IMR-90 (cell line): Measurements from ENCODE around the gene ADGRA3. TPM values are rescaled to one million over a fixed set of nuclear protein-coding genes. Genes with fewer than 3 reads are reported as not detected.

Experiments used
- ATAC-seq: fragments of 200-7000 bp; cut with Tn5 transposase; 2 replicates; pipeline ENCODE4 v1.9.1; 2020; ENCODE audit warnings: low read depth, mild to moderate bottlenecking, moderate library complexity
- BruUV-seq: library from RNA; stranded (reverse); fragments of 400-500 nt; replicated peaks from 2 replicates; lab custom pipeline; 2021; lab: Mats Ljungman, UMichigan
- CTCF ChIA-PET: fragments of 300-600 bp; formaldehyde crosslinking; extraction: SDS; loops from one replicate; lab custom pipeline; 2021; ENCODE audit warnings: antibody characterized with exemption; lab: Yijun Ruan, JAX
- POLR2A ChIA-PET: fragments of 300-600 bp; sonication (Branson Sonifier 250); formaldehyde crosslinking; loops from one replicate; lab custom pipeline; 2022; ENCODE audit warnings: antibody characterized with exemption; ENCODE audit not compliant: unreplicated experiment; lab: Charles Lee
- DNase-seq: peaks from one replicate; pipeline ENCODE4 v3.0.0; 2013
- H2AFZ ChIP-seq: replicated peaks from 2 replicates; pipeline ENCODE3; 2013; ENCODE audit warnings: low read length, mild to moderate bottlenecking; ENCODE audit not compliant: poor library complexity
- H2AK5ac ChIP-seq: 2 replicates; pipeline ENCODE4 v1.6.1; 2013; ENCODE audit warnings: low read depth, low read length, inconsistent platforms
- H2AK9ac ChIP-seq: replicated peaks from 2 replicates; pipeline ENCODE3; 2013; ENCODE audit warnings: mild to moderate bottlenecking, low read depth, low read length, moderate library complexity; ENCODE audit not compliant: poor library complexity
- H2BK120ac ChIP-seq: 2 replicates; pipeline ENCODE4 v1.6.1; 2013; ENCODE audit warnings: low read depth, low read length, inconsistent platforms
- H2BK15ac ChIP-seq: 3 replicates; pipeline ENCODE4 v1.6.1; 2013; ENCODE audit warnings: low read depth, low read length, inconsistent platforms
- H2BK20ac ChIP-seq: 2 replicates; pipeline ENCODE4 v1.6.1; 2013; ENCODE audit warnings: low read depth, mild to moderate bottlenecking, inconsistent platforms, low read length, moderate library complexity
- H2BK5ac ChIP-seq: 2 replicates; pipeline ENCODE4 v1.6.1; 2013; ENCODE audit warnings: mild to moderate bottlenecking, low read depth, low read length, inconsistent platforms; ENCODE audit not compliant: poor library complexity, severe bottlenecking
- H3K14ac ChIP-seq: replicated peaks from 2 replicates; pipeline ENCODE4 v1.6.1; 2013; ENCODE audit warnings: low read depth, low read length, inconsistent platforms
- H3K18ac ChIP-seq: 2 replicates; pipeline ENCODE4 v1.6.1; 2013; ENCODE audit warnings: low read depth, low read length, control low read depth
- H3K23ac ChIP-seq: 2 replicates; pipeline ENCODE4 v1.6.1; 2013; ENCODE audit warnings: low read depth, low read length, inconsistent platforms
- H3K27ac ChIP-seq: 2 replicates; pipeline ENCODE4 v1.5.1; 2013; ENCODE audit warnings: mild to moderate bottlenecking, control low read depth, low read length; ENCODE audit not compliant: insufficient read depth
- H3K27me3 ChIP-seq: 2 replicates; pipeline ENCODE4 v1.6.1; 2013; ENCODE audit warnings: low read length; ENCODE audit not compliant: control insufficient read depth, insufficient read depth
- H3K36me3 ChIP-seq: 2 replicates; pipeline ENCODE4 v1.6.1; 2013; ENCODE audit warnings: low read length, mixed read lengths; ENCODE audit not compliant: control insufficient read depth, insufficient read depth
- H3K4ac ChIP-seq: 2 replicates; pipeline ENCODE4 v1.6.1; 2013; ENCODE audit warnings: low read depth, low read length, inconsistent platforms
- H3K4me1 ChIP-seq: 2 replicates; pipeline ENCODE4 v1.6.1; 2013; ENCODE audit warnings: low read length, mixed read lengths; ENCODE audit not compliant: control insufficient read depth, insufficient read depth
- H3K4me2 ChIP-seq: 2 replicates; pipeline ENCODE4 v1.6.1; 2013; ENCODE audit warnings: low read depth, mild to moderate bottlenecking, control low read depth, low read length, moderate library complexity
- H3K4me3 ChIP-seq: 2 replicates; pipeline ENCODE4 v1.5.1; 2013; ENCODE audit warnings: low read depth, mild to moderate bottlenecking, control low read depth, low read length, moderate library complexity; ENCODE audit not compliant: insufficient read depth
- H3K56ac ChIP-seq: 2 replicates; pipeline ENCODE4 v1.6.1; 2013; ENCODE audit warnings: low read length, inconsistent platforms; ENCODE audit not compliant: insufficient read depth; ENCODE audit errors: extremely low read depth
- H3K79me1 ChIP-seq, 2 experiments: 2 replicates each; pipeline ENCODE4 v1.6.1; 2013; ENCODE audit warnings: low read length in 2 of 2, inconsistent platforms in 1 of 2, low read depth in 1 of 2
- H3K9ac ChIP-seq: 2 replicates; pipeline ENCODE4 v1.6.1; 2013; ENCODE audit warnings: low read depth, low read length, control low read depth
- H3K9me1 ChIP-seq: 2 replicates; pipeline ENCODE4 v1.6.1; 2013; ENCODE audit warnings: low read length, inconsistent platforms; ENCODE audit not compliant: insufficient read depth
- H3K9me3 ChIP-seq: 2 replicates; pipeline ENCODE4 v1.6.1; 2013; ENCODE audit warnings: low read length; ENCODE audit not compliant: control insufficient read depth, insufficient read depth
- H4K20me1 ChIP-seq: 2 replicates; pipeline ENCODE4 v1.6.1; 2013; ENCODE audit warnings: low read length, inconsistent platforms; ENCODE audit not compliant: insufficient read depth
- H4K5ac ChIP-seq: 2 replicates; pipeline ENCODE4 v1.6.1; 2013; ENCODE audit warnings: mild to moderate bottlenecking, low read depth, low read length, control low read depth
- H4K8ac ChIP-seq, 2 experiments: 2 replicates each; pipeline ENCODE4 v1.6.1; 2013; ENCODE audit warnings: low read depth in 2 of 2, low read length in 2 of 2, control low read depth in 1 of 2, inconsistent platforms in 1 of 2
- H4K91ac ChIP-seq: 2 replicates; pipeline ENCODE4 v1.6.1; 2013; ENCODE audit warnings: low read depth, low read length, inconsistent platforms; ENCODE audit not compliant: insufficient read depth
- BHLHE40 ChIP-seq: fragments of 150-350 bp; IDR thresholded peaks from 2 replicates; pipeline ENCODE4 v1.6.1; 2016; ENCODE audit warnings: mild to moderate bottlenecking, low read depth, low read length
- CEBPB ChIP-seq: IDR thresholded peaks from 2 replicates; pipeline ENCODE4 v1.6.1; 2012; ENCODE audit warnings: low read depth, low read length, improper control_type of control experiment
- CHD1 ChIP-seq: IDR thresholded peaks from 2 replicates; pipeline ENCODE4 v1.6.1; 2012; ENCODE audit warnings: low read depth, low read length, improper control_type of control experiment
- CTCF ChIP-seq: conservative IDR thresholded peaks from 2 replicates; pipeline ENCODE4 v1.5.1; 2012; ENCODE audit warnings: mild to moderate bottlenecking, low read depth, low read length, improper control_type of control experiment
- FOS ChIP-seq: fragments of 150-350 bp; IDR thresholded peaks from 2 replicates; pipeline ENCODE4 v1.6.1; 2016; ENCODE audit warnings: low read depth, low read length
- MAFK ChIP-seq: IDR thresholded peaks from 2 replicates; pipeline ENCODE4 v1.6.1; 2012; ENCODE audit warnings: low read depth, low read length, improper control_type of control experiment
- MAZ ChIP-seq: IDR thresholded peaks from 2 replicates; pipeline ENCODE4 v1.6.1; 2012; ENCODE audit warnings: low read depth, mild to moderate bottlenecking, low read length, improper control_type of control experiment, moderate library complexity, borderline replicate concordance
- MXI1 ChIP-seq: IDR thresholded peaks from 2 replicates; pipeline ENCODE4 v1.6.1; 2012; ENCODE audit warnings: low read depth, mild to moderate bottlenecking, low read length, moderate library complexity, borderline replicate concordance
- NFE2L2 ChIP-seq: fragments of 150-350 bp; IDR thresholded peaks from 2 replicates; pipeline ENCODE4 v1.6.1; 2016; ENCODE audit warnings: low read depth, mild to moderate bottlenecking, low read length
- POLR2A ChIP-seq: IDR thresholded peaks from 2 replicates; pipeline ENCODE4 v1.6.1; 2012; ENCODE audit warnings: mild to moderate bottlenecking, low read depth, low read length
- RAD21 ChIP-seq: IDR thresholded peaks from 2 replicates; pipeline ENCODE4 v1.6.1; 2012; ENCODE audit warnings: low read length, improper control_type of control experiment
- RCOR1 ChIP-seq: IDR thresholded peaks from 2 replicates; pipeline ENCODE4 v1.6.1; 2012; ENCODE audit warnings: mild to moderate bottlenecking, low read length, improper control_type of control experiment; ENCODE audit not compliant: insufficient replicate concordance
- RFX5 ChIP-seq: IDR thresholded peaks from 2 replicates; pipeline ENCODE4 v1.8.0; 2012; ENCODE audit warnings: low read depth, mild to moderate bottlenecking, low read length, moderate library complexity
- SMC3 ChIP-seq: fragments of 150-350 bp; IDR thresholded peaks from 2 replicates; pipeline ENCODE4 v1.6.1; 2016; ENCODE audit warnings: low read depth, mild to moderate bottlenecking, antibody characterized with exemption, low read length, moderate library complexity
- USF2 ChIP-seq: fragments of 150-350 bp; IDR thresholded peaks from 2 replicates; pipeline ENCODE4 v1.6.1; 2017; ENCODE audit warnings: mild to moderate bottlenecking, antibody characterized with exemption, low read length, low read depth
- WGBS, 2 experiments: methylation state at CpG; one replicate each; pipeline versions ENCODE4 v1.1.5 to v1.1.7; 2013; ENCODE audit warnings: missing lambda C conversion rate in 2 of 2; ENCODE audit not compliant: insufficient read length in 1 of 2; ENCODE audit errors: extremely low coverage in 2 of 2; 5-methylcytosine and 5-hydroxymethylcytosine counted together
- dilution Hi-C: fragments of 300-500 bp; cut with HindIII; formaldehyde crosslinking; loops from one replicate; pipeline ENCODE4 v1.14.3; 2018; ENCODE audit warnings: low sequenced_read_pairs; ENCODE audit not compliant: unreplicated experiment
- in situ Hi-C: fragments of 300-500 bp; cut with MboI; formaldehyde crosslinking; loops from 3 replicates; pipeline ENCODE4 v1.14.3; 2019; ENCODE audit warnings: low sequenced_read_pairs, inconsistent platforms, mixed read lengths
- intact Hi-C: fragments of 100-400 bp; cut with micrococcal nuclease; formaldehyde crosslinking; loops from 2 replicates; pipeline ENCODE4 v1.10.0; 2022
- polyA plus RNA-seq, 3 experiments: library from polyadenylated mRNA; depleted of rRNA; stranded (reverse); fragments of >200 nt; gene quantifications; 2 replicates each; pipeline ENCODE4 v1.2.3, GENCODE V29; 2012; ENCODE audit warnings: low replicate concordance in 1 of 3
- total RNA-seq: library from RNA; depleted of rRNA; stranded (reverse); fragments of >200 nt; gene quantifications from 2 replicates; pipeline ENCODE4 v1.2.3, GENCODE V29; 2012
- TF ChIP-seq, protein P1 (sequence below): fragments of 150-350 bp; IDR thresholded peaks from 2 replicates; pipeline ENCODE4 v1.6.1; 2016; ENCODE audit warnings: low read depth, mild to moderate bottlenecking, low read length, moderate library complexity, borderline replicate concordance

Gene ADGRA3
- total and polyA plus RNA-seq, 2 of the 4 experiments (the other 2 are of a cell fraction) = 20.1 to 28.0 TPM

GRCh38 chr4:22345055-22345454 is 170.8 kb downstream of the ADGRA3 start:
- in situ Hi-C loops (no loop called here), intact Hi-C loops (no loop called here), dilution Hi-C loops (no loop called here)
- Histone ChIP-seq H2BK5ac (no peak overlapping the region), H4K5ac (no peak overlapping the region), H2AK9ac (no peak overlapping the region), H3K18ac (no peak overlapping the region), H3K4me3 (no peak overlapping the region), H2AFZ (no peak overlapping the region), H3K27me3 (no peaks in the 10 kb centered on the region), H3K79me1 (no peaks in the 10 kb centered on the region), H3K36me3 (no peaks in the 10 kb centered on the region), H3K9me3 (no peaks in the 10 kb centered on the region), H3K27ac (no peak overlapping the region), H4K91ac (no peak overlapping the region), H4K20me1 (no peaks in the 10 kb centered on the region), H3K14ac (no peak overlapping the region), H2BK15ac (no peak overlapping the region), H3K4ac (no peak overlapping the region), H3K9ac (no peak overlapping the region), H4K8ac (no peak overlapping the region), H3K9me1 (no peaks in the 10 kb centered on the region), H2AK5ac (no peak overlapping the region), H2BK120ac (no peak overlapping the region), H2BK20ac (no peak overlapping the region), H3K4me1 (no peaks in the 10 kb centered on the region), H3K4me2 (no peak overlapping the region), H3K56ac (no peak overlapping the region), H3K23ac (no peak overlapping the region)
- BruUV-seq = no TSS peak
- ChIA-PET POLR2A (no interaction called here), CTCF (no interaction called here)
- WGBS, 2 experiments = no CpG with 5 or more reads among the region's 1 CpG
- ATAC-seq (no peak), DNase-seq (no peak)
- TF ChIP-seq CEBPB (no peak), SMC3 (no peak), CHD1 (no peak), NFE2L2 (no peak), CTCF (no peak), POLR2A (no peak), FOS (no peak), MAFK (no peak), RCOR1 (no peak), RFX5 (no peak), USF2 (no peak), BHLHE40 (no peak), MXI1 (no peak), RAD21 (no peak), MAZ (no peak)
- TF ChIP-seq, protein P1, sequence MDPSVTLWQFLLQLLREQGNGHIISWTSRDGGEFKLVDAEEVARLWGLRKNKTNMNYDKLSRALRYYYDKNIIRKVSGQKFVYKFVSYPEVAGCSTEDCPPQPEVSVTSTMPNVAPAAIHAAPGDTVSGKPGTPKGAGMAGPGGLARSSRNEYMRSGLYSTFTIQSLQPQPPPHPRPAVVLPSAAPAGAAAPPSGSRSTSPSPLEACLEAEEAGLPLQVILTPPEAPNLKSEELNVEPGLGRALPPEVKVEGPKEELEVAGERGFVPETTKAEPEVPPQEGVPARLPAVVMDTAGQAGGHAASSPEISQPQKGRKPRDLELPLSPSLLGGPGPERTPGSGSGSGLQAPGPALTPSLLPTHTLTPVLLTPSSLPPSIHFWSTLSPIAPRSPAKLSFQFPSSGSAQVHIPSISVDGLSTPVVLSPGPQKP = no peak
